Measurements from ENCODE around the gene GFI1B.
"Not testable (repeated sequence)": the region's sequence is repeated elsewhere in the genome, so short reads cannot be mapped to it uniquely, and the experiment has no call there.

The GFI1B gene

DNA sequence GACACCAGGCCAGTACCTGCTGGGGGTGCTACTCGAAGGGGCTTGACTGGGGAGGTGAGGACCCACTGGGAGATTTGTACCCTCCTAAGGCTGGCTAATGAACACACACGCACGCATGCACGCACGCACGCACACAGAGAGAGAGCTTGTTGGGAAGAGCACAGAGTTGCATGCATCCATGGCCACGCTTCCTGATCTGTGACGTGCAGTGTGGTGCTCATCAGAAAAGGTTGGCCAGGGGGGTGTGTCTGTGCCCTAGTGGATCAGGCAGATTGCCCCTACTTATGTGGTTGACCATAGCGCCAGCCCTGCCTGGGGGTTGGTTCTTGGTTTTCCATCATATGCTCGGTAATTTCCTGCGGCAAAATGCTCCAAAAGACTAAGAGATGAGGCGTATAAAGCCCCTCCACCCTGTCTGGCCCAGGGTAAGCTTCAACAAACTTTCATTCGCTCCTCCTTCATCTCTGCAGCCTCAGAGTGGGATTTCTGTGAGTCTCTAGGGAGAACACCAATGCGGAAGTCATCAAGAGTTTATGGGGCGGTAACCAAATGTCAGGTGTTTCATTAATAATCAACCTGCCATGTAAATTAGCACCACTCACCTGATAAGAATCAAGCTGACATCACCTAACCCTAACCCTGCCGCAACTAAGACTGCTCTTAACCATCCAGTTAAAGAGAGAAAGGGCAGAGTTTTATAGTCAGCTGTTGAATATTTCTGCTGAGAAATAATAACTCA lies 8.0 kb upstream of the GFI1B start:
- peak; percentile 35 for DNase-seq

- no peak for DNase-seq
Observed at GRCh38 chr9:132973166-132973565, 5.3 kb upstream of the GFI1B start.

DNA sequence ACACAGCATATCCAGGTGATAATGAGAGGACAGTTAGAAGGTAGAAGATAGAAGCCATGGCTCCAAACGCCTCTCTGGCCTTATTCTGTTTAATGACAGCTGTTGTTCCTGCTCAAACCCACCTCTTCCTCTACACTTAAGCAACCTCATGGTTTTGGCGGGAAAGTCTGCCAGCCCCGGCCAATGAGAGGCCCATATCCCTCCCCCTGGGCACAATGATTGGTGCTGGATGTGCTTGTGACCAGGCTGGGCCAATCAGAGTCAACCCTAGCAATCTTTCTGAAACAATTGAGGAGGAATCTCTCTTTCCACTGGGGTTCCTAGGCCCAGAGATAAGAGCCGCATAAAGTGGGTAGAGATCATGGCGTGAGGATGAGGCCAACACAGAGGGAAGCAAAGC lies 4.8 kb upstream of the GFI1B start:
- DNase-seq, result no peak

DNA sequence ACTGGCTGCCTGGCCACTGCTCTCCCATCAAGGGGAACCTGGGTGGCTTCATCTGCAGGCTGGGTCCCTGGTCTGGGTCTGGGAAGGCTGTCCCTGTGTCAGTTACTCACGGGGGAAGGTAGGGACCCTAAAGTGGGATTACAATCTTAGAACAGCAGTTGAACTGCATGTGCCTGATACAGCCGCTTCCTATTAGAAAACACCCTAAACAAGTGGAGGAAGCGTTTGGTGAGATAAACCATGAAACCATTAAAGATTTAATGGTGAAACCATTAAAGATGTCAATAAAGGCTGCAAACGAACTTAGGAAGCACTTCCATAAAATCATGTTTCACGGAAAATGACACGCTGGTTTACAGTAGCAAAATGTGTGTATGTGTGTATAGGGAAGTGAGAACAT lies 2.5 kb upstream of the GFI1B start:
- no peak for DNase-seq

DNA sequence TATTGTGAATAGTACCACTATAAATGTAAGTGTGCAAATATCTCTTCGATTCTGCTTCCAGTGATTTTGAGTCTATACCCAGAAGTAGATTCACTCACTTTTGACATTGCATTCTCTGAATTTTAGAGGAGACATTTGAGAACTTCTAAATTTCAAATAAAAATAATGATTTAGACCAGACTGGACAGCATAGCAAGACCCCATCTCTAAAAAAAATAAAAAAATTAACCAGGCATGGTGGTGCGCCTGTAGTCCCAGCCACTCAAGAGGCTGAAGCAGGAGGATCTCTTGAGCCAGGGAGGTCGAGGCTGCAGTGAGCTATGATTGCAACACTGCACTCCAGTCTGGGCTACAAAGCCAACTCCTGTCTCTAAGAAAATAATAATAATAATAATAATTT lies 1.9 kb upstream of the GFI1B start:
- DNase-seq, result no peak

GRCh38 chr9:132978112-132978450 lies 413 bp upstream of the GFI1B start:
- no peak for DNase-seq

- DNase-seq, result no peak
Observed at GRCh38 chr9:132980157-132980556, 1.7 kb downstream of the GFI1B start.

- DNase-seq, result no peak
Observed at GRCh38 chr9:132982458-132982857, 4.0 kb downstream of the GFI1B start.

- no peak for DNase-seq
Observed at GRCh38 chr9:132983491-132984201, 5.2 kb downstream of the GFI1B start.

GRCh38 chr9:132984202-132985070 lies 5.9 kb downstream of the GFI1B start:
- no peak for DNase-seq

DNA sequence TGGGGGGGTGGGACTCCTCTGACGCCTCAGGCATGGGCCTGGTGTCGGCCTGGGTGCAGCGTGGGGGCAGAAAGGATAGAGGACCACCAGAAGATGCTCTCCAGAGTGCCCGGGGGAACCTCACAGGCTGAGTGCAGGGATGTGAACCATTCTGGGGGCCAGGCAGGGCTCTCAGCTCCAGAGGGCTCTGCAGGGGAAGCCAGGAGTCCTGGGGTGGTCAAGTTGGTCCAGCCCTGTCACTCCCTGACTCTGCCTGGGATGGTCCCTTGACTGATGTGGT lies 6.5 kb downstream of the GFI1B start:
- no peak for DNase-seq

- DNase-seq, result no peak
Observed at GRCh38 chr9:132985489-132985888, 7.0 kb downstream of the GFI1B start.

GRCh38 chr9:132986114-132986513 lies 7.6 kb downstream of the GFI1B start:
- DNase-seq, result no peak

DNA sequence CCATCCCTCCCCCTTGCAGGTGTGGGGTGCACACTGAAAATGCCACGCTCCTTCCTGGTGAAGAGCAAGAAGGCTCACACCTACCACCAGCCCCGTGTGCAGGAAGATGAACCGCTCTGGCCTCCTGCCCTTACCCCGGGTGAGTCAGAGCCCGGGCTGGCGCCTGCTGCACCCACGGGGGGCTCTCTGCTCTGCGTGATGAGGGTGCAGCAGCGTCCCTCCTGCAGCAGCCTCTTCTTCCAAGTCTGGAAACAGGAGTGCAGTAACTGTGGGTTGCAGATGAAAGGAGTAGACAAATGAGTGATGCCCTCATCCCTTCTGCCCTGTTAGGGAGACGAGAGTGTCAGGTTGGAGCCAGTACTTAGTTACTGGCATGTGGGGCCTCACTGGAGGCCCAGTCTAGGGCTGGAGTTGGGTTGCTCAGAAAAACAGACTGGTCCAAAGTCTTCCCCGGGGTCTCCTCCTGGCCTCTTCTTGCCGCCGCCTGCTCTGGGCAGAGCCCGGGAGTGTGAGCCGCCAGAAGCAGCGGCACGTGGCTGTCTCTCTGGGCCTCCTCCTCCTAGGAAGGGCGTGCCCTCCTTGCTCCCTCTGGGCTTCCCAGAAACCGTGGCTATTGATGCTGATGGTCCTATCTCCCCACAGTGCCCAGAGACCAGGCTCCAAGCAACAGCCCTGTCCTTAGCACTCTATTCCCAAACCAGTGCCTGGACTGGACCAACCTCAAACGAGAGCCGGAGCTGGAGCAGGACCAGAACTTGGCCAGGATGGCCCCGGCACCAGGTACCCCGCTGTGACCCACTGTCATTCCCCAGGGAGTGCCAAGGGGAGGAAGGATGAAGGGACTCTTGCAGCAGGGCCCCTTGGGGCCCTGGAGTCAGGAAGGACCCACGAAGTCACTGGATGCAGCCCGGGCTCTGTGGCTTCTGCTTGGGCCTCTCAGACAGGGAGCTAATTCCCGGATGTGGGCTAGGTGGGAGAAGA lies 8.4 kb downstream of the GFI1B start:
- DNase-seq, result peak; percentile 19

DNA sequence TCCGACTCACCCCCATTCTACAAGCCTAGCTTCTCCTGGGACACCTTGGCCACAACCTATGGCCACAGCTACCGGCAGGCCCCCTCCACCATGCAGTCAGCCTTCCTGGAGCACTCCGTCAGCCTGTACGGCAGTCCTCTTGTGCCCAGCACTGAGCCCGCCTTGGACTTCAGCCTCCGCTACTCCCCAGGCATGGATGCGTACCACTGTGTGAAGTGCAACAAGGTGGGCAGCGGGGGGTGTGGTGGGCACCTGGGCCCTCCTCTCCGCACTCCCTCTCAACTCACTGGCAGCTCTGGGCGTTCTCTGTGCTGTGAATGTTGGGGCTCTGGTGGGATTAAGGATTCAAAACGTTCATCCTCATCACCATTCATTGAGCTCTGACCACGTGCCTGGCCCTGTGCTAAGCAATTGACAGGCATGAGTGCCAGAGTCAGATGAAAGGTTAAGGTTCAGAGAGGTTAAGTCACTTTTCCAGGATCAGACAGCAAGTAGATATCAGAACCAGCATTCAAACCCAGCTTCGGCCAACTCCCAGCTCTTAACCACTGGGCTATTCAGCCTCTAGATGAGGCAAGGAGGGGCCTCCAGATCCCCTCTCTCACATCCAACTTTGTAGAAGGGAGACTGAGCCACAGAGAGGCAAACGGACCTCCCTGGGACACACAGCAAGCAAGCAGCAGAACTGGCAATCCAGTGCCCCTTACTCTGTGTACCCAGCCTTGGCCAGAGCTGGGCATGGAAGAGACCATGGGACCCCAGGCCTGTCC lies 9.9 kb downstream of the GFI1B start:
- no peak for DNase-seq

GRCh38 chr9:132989014-132989310 lies 10.5 kb downstream of the GFI1B start:
- DNase-seq, result no peak

GRCh38 chr9:132989414-132989996 lies 11.0 kb downstream of the GFI1B start:
- DNase-seq, result peak; percentile 39

GRCh38 chr9:132989998-132990557 lies 11.6 kb downstream of the GFI1B start:
- not testable (repeated sequence) for DNase-seq

DNA sequence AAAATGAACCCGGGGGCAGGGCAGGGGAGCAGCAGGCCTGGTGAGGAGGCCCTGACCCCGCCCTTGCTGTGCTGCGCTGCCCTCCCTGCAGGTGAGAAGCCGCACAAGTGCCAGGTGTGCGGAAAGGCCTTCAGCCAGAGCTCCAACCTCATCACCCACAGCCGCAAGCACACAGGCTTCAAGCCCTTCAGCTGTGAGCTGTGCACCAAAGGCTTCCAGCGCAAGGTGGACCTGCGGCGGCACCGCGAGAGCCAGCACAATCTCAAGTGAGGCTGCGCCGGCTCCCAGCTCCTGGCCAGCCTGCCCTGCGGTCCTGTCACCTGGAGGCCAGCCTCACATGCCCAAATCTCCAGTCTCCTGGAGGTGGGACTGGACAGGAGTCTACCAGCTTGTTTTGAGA lies 12.3 kb downstream of the GFI1B start:
- DNase-seq, result no peak

DNA sequence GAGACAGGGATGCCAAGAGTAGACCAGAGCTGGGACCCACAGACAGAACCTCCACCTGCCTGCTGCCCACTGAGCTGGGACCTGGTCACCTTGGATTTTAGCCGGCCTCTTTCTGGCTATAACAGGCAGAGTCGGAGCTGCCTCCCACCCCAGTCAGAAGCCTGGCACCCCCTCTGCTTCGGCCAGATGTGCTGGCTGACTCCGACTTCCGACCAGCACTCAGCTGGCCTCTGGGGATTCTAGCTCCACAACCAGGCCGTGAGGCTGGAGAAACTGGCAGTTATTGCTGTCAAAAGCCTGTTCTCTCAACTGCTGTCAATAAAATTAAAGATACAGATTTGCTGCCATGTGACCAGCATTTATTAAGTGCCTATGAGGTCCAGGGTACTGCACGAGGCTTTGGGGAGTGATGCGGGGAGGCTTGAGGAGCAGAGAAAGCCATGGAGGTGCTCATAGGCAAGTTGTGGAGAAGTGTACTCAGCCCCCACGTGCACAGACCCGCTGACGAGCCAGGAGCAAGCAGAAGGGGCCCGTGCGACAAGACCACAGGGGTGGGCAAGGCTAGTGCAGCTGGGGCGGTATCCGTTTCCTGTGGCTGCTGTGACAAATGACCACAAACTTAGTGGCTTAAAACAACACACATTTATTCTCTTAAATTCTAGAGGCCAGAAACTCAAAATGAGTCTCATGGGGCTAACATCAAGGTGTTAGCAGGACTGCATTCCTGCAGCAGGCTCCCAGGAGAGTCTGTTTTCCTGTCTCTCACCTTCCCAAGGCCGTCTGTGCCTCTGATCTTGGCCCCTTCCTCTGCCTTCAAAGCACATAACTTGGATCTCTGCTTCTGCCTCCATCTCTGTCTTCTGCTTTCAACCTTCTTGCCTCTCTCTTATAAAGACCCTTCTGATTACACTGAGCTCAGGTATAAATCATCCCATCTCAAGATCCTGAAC lies 13.1 kb downstream of the GFI1B start:
- no peak for DNase-seq

Data from NCI-H69 (cell line).